ENCODE data around the gene LINS1. TPM values are rescaled to one million over a fixed set of nuclear protein-coding genes. Genes with fewer than 3 reads are reported as not detected.

LINS1 gene
- total RNA-seq, 4 donors from 2014 or later = 10.7 to 76.6 (median 35.7) TPM

DNA sequence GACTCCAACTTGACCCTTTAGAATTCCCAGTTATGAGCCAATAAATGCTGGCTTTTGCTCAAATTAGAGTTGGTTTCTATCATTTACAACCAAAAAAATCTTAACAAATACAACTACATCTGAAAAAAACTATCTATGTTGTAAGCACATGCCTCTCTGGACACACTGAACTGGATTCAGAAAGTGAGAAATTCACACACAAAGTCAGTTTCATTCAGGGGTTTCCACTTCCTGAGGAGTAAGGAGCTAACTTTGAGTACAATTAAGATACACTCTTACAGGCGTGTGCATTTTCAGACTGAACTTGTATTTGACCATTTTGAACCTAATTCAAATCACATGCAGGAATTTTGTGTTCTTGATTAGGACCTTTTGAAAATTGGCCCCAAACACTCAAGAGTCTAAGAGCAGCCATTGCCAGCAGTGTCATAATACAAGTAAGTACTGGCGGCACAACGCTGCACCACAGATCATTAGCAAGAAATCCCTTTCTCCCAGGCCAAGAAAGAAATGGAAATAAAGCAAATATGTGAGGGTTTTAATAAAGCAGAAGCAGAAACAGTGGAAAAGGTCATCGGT lies 31.2 kb downstream of the LINS1 start:
- peak in 1 of 2 donors; percentile 11 for DNase-seq (ENCODE audit: low spot score in 2 of 2)
- H3K4me1 ChIP-seq = peaks cover 0 to 11% (median 0%) of the 10 kb centered on the region in 4 donors
- H3K9me3 ChIP-seq = no peaks in the 10 kb centered on the region
- TF ChIP-seq EP300 (IDR thresholded peaks at IDR 0.05) (no peak), POLR2A (IDR thresholded peaks at IDR 0.05) (no peak)
- TF ChIP-seq, protein P1, sequence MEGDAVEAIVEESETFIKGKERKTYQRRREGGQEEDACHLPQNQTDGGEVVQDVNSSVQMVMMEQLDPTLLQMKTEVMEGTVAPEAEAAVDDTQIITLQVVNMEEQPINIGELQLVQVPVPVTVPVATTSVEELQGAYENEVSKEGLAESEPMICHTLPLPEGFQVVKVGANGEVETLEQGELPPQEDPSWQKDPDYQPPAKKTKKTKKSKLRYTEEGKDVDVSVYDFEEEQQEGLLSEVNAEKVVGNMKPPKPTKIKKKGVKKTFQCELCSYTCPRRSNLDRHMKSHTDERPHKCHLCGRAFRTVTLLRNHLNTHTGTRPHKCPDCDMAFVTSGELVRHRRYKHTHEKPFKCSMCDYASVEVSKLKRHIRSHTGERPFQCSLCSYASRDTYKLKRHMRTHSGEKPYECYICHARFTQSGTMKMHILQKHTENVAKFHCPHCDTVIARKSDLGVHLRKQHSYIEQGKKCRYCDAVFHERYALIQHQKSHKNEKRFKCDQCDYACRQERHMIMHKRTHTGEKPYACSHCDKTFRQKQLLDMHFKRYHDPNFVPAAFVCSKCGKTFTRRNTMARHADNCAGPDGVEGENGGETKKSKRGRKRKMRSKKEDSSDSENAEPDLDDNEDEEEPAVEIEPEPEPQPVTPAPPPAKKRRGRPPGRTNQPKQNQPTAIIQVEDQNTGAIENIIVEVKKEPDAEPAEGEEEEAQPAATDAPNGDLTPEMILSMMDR (IDR thresholded peaks at IDR 0.05) = no peak
- H3K4me3 ChIP-seq = no peak overlapping the region
- peaks cover 0 to 47% (median 0%) of the 10 kb centered on the region in 3 donors for H3K36me3 ChIP-seq
- no peaks in the 10 kb centered on the region for H3K27me3 ChIP-seq
- no peak overlapping the region for H3K27ac ChIP-seq
- WGBS, 2 donors = 92 to 93% methylated on average over 4 of the region's 4 CpGs

DNA sequence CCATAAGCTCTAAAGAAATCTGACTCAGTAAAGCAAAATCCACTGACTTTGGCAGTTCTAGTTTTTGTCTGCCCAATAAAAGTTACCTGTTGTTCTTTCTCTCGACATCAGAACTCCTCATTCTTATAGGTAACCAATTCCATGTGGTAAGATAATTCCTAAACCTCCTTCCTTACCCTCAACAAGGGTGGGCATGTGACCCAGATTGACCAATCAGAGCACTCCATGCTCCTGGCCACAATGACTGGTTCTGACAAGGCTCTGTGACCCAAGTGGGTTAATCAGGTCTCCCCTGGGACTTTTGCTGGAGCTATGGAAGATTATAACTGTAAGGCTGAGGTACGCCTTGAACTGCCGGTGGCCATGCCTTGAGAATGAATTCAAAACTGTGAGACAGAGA lies 31.7 kb downstream of the LINS1 start:
- 88 to 93% methylated on average over 3 of the region's 3 CpGs for WGBS, 2 donors
- peaks cover 0 to 11% (median 0%) of the 10 kb centered on the region in 4 donors for H3K4me1 ChIP-seq
- DNase-seq (ENCODE audit: low spot score in 2 of 2) = no peak
- H3K27ac ChIP-seq = no peak overlapping the region
- no peaks in the 10 kb centered on the region for H3K9me3 ChIP-seq
- H3K36me3 ChIP-seq = peaks cover 0 to 47% (median 0%) of the 10 kb centered on the region in 3 donors
- no peak overlapping the region for H3K4me3 ChIP-seq
- no peaks in the 10 kb centered on the region for H3K27me3 ChIP-seq
- no peak for TF ChIP-seq EP300 (IDR thresholded peaks at IDR 0.05)
- TF ChIP-seq, protein P1 (IDR thresholded peaks at IDR 0.05) = no peak
- TF ChIP-seq POLR2A (IDR thresholded peaks at IDR 0.05) = no peak

- Histone ChIP-seq H3K4me3 (no peak overlapping the region), H3K9me3 (no peaks in the 10 kb centered on the region), H3K27ac (no peak overlapping the region), H3K27me3 (no peaks in the 10 kb centered on the region), H3K4me1 (peaks cover 0 to 11% (median 0%) of the 10 kb centered on the region in 4 donors), H3K36me3 (peaks cover 0 to 40% (median 0%) of the 10 kb centered on the region in 3 donors)
- DNase-seq (ENCODE audit: low spot score in 2 of 2) = no peak
- WGBS, 2 donors = 67 to 68% methylated on average over 8 of the region's 8 CpGs
- TF ChIP-seq EP300 (IDR thresholded peaks at IDR 0.05) = no peak
- TF ChIP-seq, protein P1 (IDR thresholded peaks at IDR 0.05) = no peak
- no peak for TF ChIP-seq POLR2A (IDR thresholded peaks at IDR 0.05)
Observed at GRCh38 chr15:100569391-100569790, 32.6 kb downstream of the LINS1 start.

DNA sequence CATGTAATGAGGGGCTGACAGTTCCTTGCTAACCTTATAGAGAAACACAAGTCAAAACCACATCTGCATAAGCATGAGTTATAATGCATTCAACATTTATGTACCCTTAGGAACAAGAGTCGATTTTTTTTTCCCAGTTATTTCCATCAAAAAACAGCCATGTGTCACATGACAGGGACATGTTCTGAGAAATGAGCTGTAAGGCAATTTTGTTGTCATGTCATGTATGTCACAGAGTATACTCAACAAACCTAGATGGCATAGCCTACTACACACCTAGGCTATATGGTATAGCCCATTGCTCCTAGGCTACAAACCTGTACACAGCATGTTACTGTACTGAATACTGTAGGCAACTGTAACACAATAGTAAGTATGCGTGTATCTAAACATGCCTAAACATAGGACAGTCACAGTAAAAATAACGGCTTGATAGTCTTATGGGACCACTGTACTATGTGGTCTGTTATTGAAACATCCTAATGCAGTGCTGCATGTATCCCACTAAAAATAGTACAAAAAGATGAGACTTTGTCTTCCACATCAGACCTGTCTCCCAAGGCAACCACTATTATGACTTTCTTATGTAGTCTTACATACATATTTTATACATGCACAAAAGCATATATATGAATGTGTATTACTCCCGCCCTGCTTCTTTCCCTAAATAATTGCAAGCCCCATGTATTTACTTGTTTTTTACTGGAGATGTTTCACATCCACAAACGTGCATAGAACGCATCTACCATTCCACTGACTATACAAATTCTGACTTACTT lies 34.9 kb downstream of the LINS1 start:
- H3K9me3 ChIP-seq = no peaks in the 10 kb centered on the region
- no peak overlapping the region for H3K27ac ChIP-seq
- H3K4me1 ChIP-seq = peaks cover 0 to 2% (median 0%) of the 10 kb centered on the region in 4 donors
- no peak for TF ChIP-seq EP300 (IDR thresholded peaks at IDR 0.05)
- no peak for TF ChIP-seq POLR2A (IDR thresholded peaks at IDR 0.05)
- TF ChIP-seq, protein P1 (IDR thresholded peaks at IDR 0.05) = no peak
- H3K27me3 ChIP-seq = no peaks in the 10 kb centered on the region
- DNase-seq (ENCODE audit: low spot score in 2 of 2) = no peak
- no peak overlapping the region for H3K4me3 ChIP-seq
- peaks cover 0 to 28% (median 0%) of the 10 kb centered on the region in 3 donors for H3K36me3 ChIP-seq
- 89 to 91% methylated on average over 6 of the region's 6 CpGs for WGBS, 2 donors

DNA sequence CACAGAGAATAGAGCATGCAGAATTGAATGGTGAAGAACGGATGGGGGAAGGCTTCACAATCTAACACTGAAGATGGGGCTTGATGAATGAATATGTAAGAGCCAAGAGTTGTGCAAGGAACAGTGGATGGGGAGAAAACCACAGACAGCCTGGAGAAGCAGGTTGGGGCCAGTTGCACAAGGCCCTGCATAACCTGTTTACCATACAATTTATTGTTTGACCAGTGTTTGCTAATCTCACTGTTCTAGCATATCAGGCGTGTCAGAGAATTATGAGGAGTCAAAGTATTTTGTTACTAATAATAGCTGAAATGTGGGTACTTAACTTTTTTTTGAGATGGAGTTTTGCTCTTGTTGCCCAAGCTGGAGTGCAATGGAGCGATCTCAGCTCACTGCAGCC lies 36.4 kb downstream of the LINS1 start:
- 90 to 91% methylated on average over 3 of the region's 3 CpGs for WGBS, 2 donors
- H3K27ac ChIP-seq = no peak overlapping the region
- DNase-seq (ENCODE audit: low spot score in 2 of 2) = no peak
- H3K36me3 ChIP-seq = peaks cover 0 to 24% (median 0%) of the 10 kb centered on the region in 3 donors
- H3K4me3 ChIP-seq = no peak overlapping the region
- no peaks in the 10 kb centered on the region for H3K9me3 ChIP-seq
- TF ChIP-seq POLR2A (IDR thresholded peaks at IDR 0.05) (no peak), EP300 (IDR thresholded peaks at IDR 0.05) (no peak)
- TF ChIP-seq, protein P1 (IDR thresholded peaks at IDR 0.05) = no peak
- no peaks in the 10 kb centered on the region for H3K4me1 ChIP-seq
- H3K27me3 ChIP-seq = no peaks in the 10 kb centered on the region
